ENCODE data around the gene CACNG7.
"Not testable (repeated sequence)": the region's sequence is repeated elsewhere in the genome, so short reads cannot be mapped to it uniquely, and the experiment has no call there.

The CACNG7 gene

DNA sequence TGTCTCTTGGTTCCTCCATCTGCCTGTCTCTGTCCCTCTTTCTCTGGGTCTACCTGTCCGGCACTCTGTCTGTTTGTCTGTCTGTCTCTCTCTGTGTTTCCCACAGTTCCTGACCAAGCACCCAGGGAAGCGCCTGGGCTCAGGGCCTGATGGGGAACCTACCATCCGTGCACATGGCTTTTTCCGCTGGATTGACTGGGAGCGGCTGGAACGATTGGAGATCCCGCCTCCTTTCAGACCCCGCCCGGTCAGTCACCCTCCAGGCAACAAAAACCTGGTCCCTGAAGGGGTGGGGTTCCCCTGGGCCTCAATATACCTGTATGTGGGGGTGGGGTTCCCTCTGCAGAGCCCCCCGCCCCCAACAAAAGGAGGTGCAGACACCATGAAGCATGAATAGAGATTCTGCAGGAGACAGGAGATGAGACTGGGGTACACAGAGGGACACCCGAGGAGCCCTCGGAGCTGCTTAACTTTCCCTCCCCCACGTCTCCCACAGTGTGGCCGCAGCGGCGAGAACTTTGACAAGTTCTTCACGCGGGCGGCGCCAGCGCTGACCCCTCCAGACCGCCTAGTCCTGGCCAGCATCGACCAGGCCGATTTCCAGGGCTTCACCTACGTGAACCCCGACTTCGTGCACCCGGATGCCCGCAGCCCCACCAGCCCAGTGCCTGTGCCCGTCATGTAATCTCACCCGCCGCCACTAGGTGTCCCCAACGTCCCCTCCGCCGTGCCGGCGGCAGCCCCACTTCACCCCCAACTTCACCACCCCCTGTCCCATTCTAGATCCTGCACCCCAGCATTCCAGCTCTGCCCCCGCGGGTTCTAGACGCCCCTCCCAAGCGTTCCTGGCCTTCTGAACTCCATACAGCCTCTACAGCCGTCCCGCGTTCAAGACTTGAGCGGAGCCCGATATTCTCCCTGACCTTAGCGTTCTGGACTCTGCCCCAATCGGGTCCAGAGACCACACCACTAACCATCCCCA, 2.6 kb upstream of the CACNG7 start:
- FAIRE-seq = no peak

DNA sequence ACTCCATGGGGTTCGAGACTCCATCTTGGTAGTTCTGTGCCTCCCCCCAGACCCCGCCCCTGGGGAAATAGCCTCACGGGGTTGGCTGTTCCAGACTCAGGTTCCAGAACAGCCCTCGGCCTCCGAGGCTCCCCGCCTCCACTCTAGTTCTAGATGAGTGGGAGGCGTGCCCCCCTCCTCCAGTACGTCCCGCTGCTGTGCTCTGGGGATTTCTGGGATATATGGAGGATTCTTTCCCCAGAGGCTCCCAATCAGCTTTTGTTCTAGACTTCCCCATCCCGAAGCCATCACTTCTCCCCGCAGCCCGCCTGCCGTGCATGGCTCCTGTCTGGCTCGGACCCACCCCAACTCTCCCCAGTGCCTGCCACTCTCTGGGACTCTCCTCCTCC, 1.9 kb upstream of the CACNG7 start:
- no peak for FAIRE-seq

DNA sequence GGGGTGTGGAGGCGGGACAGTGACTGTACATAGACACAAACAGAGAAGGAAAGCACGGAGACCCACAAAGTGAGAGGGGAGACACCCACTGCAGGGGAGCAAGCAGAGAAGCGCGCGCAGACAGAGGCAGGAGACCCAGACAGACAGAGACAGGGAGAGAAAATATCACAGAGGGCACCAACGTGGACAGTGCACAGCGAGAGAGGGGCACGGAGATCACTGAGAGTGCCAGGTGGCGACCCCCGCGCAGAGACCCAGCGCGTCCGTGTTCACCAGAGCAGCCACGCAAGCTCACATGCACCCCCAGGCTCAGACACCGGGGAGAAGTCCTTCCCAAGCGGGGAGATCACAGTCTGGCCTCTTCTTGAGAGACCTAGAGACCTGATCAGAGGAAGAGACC, 1.4 kb upstream of the CACNG7 start:
- FAIRE-seq = no peak

DNA sequence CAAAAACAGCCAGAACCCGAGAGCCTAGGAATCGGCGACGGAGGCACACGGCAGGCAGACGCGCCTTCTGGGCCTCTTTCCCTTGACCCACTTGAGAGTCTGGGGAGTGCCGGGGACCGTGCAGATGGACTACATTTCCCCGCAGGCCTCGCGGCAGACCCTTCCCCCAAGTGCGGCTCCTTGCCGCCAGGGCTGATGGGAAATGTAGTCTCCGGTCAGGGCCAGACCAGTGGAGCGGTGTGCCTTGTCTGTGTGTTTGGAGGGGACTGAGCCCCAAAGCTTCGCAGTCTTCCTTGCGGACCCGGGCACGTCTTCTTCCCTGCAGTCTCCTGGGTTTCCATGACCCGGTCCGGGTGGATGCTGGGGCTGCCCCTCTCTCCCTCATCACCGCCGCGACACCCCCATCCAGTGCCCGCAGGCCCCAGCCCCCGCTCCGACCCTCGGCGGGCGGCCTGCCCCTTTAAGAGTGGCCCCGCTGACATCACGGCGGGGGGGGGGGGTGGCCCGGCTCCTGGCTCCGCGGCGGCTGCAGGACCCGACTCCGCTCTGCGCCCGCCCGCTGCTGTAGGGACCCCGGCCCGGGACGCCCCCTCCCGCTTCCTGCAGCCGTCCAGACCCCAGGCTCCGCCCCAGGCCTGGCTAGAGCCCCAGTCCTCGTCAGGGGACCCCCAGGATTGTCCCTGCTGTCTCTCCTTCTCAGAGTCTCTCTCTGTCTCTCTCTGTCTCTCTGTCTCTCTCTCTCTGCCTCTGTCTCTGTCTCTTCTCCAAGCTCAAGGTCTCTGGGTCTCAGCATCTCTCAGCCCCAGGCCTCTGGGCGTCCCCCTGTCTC, 758 bp upstream of the CACNG7 start:
- FAIRE-seq = no peak

DNA sequence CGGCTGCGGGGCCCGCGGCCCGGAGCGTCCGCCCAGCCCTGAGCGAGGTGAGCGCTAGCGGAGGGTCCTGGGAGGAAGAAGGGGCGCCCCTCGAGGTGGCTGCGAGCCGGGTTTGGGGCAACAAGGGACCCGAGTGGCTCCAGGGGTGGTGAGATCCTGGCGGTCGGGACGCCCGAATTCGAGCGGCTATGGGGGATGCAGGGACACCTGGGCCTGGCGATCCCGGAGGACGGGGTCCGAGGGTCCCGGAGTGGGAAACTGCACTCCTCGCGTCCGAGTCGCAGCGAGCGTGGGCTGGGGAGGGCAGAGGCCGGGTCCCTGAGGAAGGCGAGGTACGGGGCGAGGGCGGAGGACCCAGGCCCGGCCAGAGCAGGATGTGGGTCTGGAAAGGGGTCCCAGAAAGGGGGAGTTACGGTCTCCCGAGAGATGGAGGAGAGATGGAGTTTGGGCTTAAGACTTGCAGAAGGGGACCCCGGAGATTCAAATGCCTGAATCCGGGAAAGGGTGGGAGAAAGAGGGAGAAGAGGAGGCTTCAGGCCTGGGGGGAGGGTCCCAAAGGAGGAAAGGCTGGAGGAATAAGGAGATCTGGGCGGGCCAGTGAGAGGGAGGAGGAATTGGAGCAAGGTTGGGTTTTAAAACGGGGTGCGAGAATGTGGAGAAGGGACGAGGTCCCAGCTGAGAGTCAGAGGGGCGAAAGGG, 542 bp downstream of the CACNG7 start:
- FAIRE-seq = no peak

DNA sequence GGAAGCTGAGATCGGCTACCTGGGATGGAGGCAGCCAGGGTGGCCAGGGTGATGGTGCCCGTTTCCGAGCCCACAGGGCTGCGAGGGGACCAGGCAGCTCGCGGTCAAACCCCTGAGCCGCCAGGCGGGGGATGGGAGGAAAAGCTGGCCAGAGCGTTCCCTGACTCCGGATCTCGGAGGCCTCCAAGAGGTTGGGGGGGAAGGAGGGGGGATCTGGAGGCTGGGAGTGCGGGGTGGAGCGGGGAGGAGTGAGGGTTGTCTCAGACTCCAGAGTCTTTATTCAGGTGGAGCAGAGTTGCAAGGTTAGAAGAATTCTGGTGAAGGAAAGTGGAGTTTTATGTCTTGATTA, 1.1 kb downstream of the CACNG7 start:
- no peak for FAIRE-seq

DNA sequence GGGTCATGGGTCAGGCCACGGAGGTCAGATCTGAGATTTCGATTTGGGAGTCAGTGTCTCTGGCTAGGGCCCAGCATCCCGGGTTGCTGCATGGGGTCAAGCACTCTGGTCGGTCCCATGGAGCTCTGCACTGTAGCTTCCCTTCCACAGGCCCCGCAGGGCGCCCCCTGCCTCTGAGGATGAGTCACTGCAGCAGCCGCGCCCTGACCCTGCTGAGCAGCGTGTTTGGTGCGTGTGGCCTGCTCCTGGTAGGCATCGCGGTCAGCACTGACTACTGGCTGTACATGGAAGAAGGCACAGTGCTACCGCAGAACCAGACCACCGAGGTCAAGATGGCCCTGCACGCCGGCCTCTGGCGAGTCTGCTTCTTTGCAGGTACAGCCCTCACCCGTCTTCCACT, 3.6 kb downstream of the CACNG7 start:
- FAIRE-seq = no peak

DNA sequence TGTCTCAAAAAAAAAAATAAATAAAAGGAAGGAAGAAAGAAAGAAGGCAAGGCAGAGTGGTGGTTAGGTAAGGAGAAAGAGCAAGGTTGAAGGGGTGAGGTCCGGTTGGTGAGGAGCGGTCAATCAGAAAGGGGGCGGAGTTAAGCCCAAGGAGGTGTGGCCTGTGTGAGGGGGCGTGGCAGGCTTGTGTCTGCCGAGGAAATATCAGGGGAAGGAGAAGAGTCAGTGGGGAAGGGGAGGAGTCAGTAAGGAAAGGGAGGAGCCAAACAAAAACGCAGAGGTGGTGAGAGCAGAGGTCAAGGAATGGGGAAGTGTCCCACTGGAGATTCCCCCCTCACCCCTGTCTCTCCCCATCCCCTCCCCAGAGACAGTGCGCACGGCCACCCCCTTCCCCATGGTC, 5.9 kb downstream of the CACNG7 start:
- FAIRE-seq = no peak

DNA sequence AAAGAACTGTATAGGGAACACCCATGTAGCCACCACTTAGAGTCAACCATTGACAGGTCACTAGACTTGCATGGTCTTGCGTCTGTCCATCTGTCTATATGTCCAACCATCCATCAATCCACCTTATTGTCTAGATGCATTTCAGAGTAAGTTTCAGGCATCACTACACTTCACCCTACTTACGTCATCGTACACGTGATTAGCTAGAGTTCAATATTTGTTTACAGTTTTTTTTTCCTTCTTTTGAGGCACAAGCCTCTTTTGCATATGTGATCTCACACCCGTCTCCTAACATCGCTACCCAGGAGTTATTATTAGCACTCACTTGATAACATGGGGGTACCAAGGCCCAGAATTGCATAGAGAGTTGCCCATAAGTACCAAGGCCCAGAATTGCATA, 6.9 kb downstream of the CACNG7 start:
- FAIRE-seq = no peak

DNA sequence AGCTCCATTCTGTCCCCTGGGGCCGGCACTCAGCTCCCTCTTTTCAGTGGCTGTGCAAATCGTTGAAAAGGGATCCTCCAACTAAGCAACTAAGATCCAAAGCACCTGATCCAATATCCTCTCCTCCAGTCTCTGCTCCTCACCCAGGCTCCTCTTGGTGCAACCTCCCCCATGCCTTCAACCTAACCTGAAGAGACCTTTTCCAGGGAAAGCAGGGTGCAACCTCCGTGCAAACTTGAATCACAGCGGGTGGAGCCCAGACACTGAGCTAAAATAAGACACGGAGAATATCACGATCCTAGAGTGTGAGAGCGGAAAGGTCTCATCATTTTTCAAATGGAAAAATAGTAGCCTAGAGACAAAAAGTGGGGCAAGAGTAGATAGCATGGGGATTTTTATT, 8.3 kb downstream of the CACNG7 start:
- FAIRE-seq = no peak

DNA sequence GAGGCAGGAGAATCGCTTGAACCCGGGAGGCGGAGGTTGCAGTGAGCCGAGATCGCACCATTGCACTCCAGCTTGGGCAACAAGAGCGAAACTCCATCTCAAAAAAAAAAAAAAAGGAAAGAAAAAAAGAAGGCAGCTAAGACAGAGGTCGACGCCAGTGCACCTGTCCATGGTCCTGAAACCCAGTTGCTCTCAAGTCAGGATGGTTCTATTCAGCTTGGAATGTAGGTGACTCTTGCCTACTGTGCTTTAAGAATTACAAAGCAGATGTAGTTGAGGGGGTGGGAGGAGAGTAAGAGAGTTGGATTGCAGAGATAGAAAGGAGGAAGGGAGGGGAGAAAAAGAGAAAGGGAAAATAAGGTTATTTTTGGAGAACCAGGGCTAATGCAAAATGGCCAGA, 18.7 kb downstream of the CACNG7 start:
- no peak for FAIRE-seq

DNA sequence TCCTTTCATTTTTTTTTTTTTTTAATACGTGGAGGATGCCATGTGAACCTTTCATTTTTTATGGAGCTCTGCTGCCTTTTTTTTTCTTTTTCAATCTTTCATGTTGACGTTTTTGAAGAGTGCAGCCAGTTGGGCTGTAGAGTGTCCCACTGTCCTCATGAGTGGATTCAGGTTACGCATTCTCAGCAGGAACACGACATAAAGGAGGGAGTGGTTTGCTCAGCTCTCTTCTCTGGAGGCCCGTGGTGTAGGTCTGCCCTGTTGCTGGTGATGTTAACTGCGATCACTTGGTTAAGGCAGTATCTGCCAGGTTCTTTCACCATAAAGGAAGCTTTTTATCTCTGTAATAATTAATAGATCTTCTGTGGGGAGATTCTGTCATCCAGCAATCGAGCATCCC, 27.0 kb downstream of the CACNG7 start:
- FAIRE-seq = no peak

DNA sequence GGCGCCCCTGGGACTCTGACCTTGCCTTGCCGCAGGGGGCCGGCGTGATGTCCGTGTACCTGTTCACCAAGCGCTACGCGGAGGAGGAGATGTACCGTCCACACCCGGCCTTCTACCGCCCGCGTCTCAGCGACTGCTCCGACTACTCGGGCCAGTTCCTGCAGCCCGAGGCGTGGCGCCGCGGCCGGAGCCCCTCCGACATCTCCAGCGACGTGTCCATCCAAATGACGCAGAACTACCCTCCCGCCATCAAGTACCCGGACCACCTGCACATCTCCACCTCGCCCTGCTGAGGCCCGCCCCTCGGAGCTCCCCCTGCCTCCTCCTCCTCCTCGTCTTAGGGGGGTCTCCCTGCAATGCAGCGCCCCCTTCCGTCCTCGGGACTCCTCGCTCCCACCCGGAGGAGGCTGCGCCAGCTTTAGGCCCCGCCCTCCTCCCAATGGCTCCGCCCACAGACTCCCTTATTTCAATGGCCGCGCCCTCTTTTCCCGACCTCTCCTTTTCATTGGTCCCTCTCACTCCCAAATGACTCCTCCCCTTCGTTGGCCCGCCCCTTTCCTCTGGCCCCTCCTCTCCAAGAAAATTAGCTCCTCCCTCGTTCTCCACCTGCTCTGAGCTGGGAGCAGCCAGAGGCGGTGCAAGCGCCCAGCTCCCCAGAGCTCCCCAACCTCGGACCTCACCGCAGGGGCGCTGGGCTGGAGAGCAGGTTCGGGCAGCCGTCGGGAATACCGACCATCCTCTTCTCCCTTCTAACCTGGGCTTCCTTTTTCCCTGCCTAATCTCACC, 33.1 kb downstream of the CACNG7 start:
- FAIRE-seq = no peak

DNA sequence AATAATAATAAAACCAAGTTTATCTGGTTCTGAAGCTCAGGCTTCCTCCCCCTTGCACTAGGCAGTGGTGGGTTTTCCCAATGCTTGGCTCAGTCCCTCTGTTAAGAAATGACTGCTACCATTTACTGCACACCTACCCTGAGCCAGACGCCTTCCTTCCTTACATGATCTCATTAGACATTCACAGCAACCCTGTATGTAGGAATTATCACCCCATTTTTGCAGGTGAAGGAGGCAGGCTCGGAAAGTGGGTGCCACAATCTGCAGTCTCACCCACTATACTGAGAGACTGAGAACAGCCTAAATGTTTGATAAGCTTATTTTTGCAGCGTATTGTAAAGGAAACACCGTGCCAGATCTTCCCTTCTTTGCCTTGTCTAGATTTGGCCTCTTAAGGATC, 35.3 kb downstream of the CACNG7 start:
- no peak for FAIRE-seq

DNA sequence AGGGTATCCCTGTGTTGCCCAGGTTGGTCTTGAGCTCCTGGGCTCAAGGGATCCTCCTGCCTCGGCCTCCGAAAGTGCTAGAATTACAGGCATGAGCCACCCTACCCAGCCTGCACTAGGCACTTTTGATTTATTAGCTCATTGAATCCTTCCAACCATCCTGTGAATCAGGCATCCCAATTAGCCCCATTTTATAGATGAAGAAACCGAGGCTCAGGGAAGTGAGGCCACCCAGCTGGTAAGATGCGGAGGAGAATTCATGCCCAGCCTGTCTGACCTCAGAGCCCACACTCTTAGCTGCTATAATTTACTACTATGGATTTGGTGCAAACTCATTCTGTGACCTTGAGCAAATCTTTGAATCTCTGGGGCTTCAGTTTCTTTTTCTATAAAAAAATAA, 35.9 kb downstream of the CACNG7 start:
- FAIRE-seq = no peak

DNA sequence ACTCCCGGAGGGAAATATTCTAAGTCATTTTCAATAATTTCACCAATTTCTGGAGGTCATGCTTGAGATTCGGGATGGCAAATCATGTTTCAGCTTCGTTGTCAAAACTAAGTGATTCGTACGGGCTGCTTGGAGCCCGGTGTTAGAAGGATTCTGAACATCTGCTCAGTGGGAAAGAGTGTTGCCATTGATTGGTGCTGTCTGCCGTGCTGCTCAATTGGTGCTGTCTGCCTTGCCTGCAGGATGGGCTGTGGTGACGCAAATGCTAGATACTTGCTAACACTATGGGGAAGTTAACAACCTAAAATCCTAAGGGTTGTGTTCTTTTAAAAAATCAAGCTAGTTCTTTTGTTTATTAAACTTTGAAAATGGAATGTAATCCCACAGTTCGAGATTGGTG, 36.4 kb downstream of the CACNG7 start:
- FAIRE-seq = no peak

DNA sequence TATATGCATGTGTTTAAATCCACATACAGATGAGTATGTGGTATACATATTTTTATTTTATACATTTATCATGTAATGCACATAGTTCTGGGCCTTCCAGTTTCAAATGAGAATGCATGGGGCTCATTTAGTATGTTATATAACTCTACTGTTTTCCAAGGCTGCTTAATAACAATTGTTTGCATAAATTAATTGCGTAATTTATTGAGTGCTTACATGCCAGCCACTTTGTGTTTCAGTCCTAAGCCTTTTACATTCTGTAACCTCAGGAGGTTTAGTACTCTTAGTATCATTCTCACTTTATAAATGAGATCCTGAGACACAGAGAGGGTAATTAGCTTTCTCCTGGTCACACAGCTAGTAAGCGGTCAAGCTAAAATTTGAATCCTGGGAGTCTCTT, 36.9 kb downstream of the CACNG7 start:
- FAIRE-seq = no peak

DNA sequence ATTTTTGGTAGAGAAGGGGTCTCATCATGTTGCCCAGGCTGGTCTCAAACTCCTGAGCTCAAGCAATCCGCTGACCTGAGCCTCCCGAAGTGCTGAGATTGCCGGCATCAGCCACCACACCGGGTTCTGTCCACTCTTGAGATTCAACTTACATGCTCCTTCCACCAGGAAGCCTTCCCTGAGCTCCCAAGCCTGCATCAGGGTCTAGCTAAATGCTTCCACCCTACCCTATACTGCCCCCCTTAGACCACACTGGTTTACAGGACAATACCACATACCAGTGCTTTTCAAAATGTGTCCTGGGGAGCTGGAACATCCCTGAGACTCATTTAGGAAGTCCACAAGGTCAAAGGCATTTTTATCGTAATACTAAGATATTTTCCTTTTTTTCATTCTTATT, 38.5 kb downstream of the CACNG7 start:
- FAIRE-seq = no peak

DNA sequence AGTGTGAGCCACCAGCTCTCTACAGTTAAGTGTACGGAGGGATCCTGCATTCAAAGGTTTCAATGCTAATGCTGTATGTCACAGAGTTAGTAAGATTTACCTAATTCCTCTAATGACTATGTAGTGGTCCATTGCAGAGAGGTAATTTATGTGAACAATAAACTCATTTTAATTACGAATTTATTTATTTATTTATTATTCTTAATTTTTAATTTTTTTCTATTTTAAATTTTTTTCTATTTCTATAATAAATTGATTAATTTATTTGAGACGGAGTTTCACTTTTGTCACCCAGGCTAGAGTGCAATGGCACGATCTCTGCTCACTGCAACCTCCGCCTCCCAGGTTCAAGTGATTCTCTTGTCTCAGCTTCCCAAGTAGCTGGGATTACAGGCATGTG, 39.5 kb downstream of the CACNG7 start:
- not testable (repeated sequence) for FAIRE-seq

DNA sequence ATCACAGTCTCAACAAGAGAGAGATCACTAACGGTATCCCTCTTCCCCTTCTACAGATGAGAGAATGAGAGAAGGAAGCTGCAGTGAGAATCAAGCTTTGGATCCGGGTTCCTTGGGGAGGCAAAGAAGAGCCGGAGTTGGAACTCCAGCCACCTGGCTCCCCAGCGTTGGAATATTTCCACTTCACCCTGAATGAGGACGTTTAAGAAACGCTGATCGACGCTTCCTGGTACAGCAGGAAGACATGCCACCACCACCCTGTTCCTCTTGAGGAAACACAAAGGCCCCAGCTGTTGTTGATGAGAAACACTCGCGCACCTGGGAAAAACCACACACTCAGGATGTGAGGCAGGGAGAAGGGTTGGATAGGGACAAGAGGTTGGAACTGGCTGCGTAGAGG, 42.4 kb downstream of the CACNG7 start:
- no peak for FAIRE-seq

DNA sequence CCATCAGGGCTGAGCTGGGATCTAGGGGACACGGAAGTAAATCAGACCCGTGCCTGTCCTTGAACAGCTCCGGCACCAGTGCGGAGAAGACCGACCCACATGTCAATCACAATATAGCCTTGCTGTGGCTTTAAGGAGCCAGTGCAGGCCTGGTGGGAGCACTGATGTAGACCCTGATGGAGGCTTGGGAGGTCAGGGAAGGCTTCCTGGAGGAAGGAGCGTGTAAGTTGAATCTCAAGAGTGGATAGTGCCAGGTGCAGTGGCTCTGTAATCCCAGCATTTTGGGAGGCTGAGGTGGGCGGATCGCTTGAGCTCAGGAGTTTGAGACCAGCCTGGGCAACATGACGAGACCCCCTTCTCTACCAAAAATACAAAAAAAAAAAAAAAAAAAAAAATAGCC, 42.9 kb downstream of the CACNG7 start:
- no peak for FAIRE-seq

DNA sequence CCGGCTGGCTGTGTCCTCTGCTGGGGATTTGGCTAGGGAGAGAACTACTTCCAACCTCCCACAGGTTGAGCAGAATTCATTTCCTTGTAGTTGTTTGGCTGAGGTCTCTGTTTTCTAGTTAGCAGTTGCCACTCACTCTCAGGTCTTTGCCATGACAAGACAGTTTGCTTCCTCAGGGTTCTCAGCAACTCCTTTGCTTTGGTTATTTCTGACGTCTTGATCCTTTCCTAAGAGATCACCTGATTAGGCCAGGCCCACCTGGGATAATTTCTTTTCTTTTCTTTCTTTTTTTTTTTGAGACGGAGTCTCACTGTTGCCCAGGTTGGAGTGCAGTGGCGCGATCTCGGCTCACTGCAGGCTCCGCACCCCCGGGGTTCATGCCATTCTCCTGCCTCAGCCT, 44.3 kb downstream of the CACNG7 start:
- FAIRE-seq = no peak
